GM23248 (cell line): ENCODE measurements around the gene OGFOD1. TPM values are rescaled to one million over a fixed set of nuclear protein-coding genes. Genes with fewer than 3 reads are reported as not detected.

ENCODE experiments used
- DNase-seq: peaks from one replicate; pipeline ENCODE4 v3.0.0-alpha.2; 2015
- H2AFZ ChIP-seq: fragments of 200-600 bp; sonication (generic); 2 replicates; pipeline ENCODE4 v1.6.1; 2016; ENCODE audit warnings: antibody characterized with exemption
- H3F3A ChIP-seq: fragments of 200-600 bp; sonication (generic); 2 replicates; pipeline ENCODE4 v1.6.1; 2016; ENCODE audit warnings: mild to moderate bottlenecking, antibody characterized with exemption, mixed run types; ENCODE audit not compliant: insufficient read depth
- H3K27ac ChIP-seq: fragments of 200-600 bp; sonication (generic); 2 replicates; pipeline ENCODE4 v1.5.1; 2016; ENCODE audit warnings: mild to moderate bottlenecking
- H3K27me3 ChIP-seq: fragments of 200-600 bp; sonication (generic); replicated peaks from 2 replicates; pipeline ENCODE4 v1.6.1; 2016; ENCODE audit warnings: mild to moderate bottlenecking; ENCODE audit not compliant: insufficient read depth
- H3K36me3 ChIP-seq: fragments of 200-600 bp; sonication (generic); 2 replicates; pipeline ENCODE4 v1.6.1; 2016; ENCODE audit warnings: low read depth, mild to moderate bottlenecking
- H3K4me1 ChIP-seq: fragments of 200-600 bp; sonication (generic); 2 replicates; pipeline ENCODE4 v1.6.1; 2016; ENCODE audit warnings: mild to moderate bottlenecking; ENCODE audit not compliant: insufficient read depth
- H3K4me2 ChIP-seq: fragments of 200-600 bp; sonication (generic); one replicate; pipeline ENCODE4 v1.6.1; 2016; ENCODE audit warnings: mild to moderate bottlenecking; ENCODE audit not compliant: unreplicated experiment
- H3K4me3 ChIP-seq: fragments of 200-600 bp; sonication (generic); 2 replicates; pipeline ENCODE4 v1.5.1; 2016; ENCODE audit warnings: mild to moderate bottlenecking
- H3K79me2 ChIP-seq: fragments of 200-600 bp; sonication (generic); 2 replicates; pipeline ENCODE4 v1.6.1; 2016; ENCODE audit warnings: mild to moderate bottlenecking; ENCODE audit not compliant: insufficient read depth
- H3K9ac ChIP-seq: fragments of 200-600 bp; sonication (generic); 2 replicates; pipeline ENCODE4 v1.6.1; 2016; ENCODE audit warnings: mild to moderate bottlenecking
- H3K9me2 ChIP-seq: fragments of 200-600 bp; sonication (generic); 2 replicates; pipeline ENCODE4 v1.6.1; 2016; ENCODE audit warnings: mixed run types, mild to moderate bottlenecking, moderate library complexity; ENCODE audit not compliant: insufficient read depth
- H3K9me3 ChIP-seq: fragments of 200-600 bp; sonication (generic); one replicate; pipeline ENCODE4 v1.6.1; 2017; ENCODE audit warnings: low read depth
- H4K20me1 ChIP-seq: fragments of 200-600 bp; sonication (generic); 2 replicates; pipeline ENCODE4 v1.6.0; 2016; ENCODE audit not compliant: insufficient read depth
- EZH2 ChIP-seq: fragments of 200-600 bp; sonication (generic); IDR thresholded peaks from 2 replicates; pipeline ENCODE4 v1.6.1; 2018; ENCODE audit warnings: antibody characterized with exemption, mild to moderate bottlenecking; ENCODE audit not compliant: insufficient read depth, poor library complexity, severe bottlenecking
- EZH2phosphoT487 ChIP-seq: fragments of 200-600 bp; sonication (generic); IDR thresholded peaks from 2 replicates; pipeline ENCODE4 v1.6.1; 2018; ENCODE audit warnings: antibody characterized with exemption, moderate library complexity, mild to moderate bottlenecking, low read depth; ENCODE audit not compliant: insufficient read depth
- WGBS, 2 experiments: methylation state at CpG; one replicate each; pipeline ENCODE4 v1.1.6; 2015 to 2017; ENCODE audit warnings: low lambda C conversion rate in 2 of 2, low coverage in 1 of 2; ENCODE audit errors: missing lambda C conversion rate in 2 of 2; 5-methylcytosine and 5-hydroxymethylcytosine counted together
- in situ Hi-C: fragments of 300-500 bp; cut with MboI; formaldehyde crosslinking; loops from 2 replicates; pipeline ENCODE4 v1.15.0; 2020
- polyA plus RNA-seq: library from polyadenylated mRNA; unstranded; fragments of >200 nt; fragmentation: Nextera tagmentation; extraction: Ambion mirVana; gene quantifications from 2 replicates; pipeline ENCODE4 v1.2.1, GENCODE V29; 2016
- total RNA-seq: library from RNA; depleted of rRNA; stranded (reverse); fragments of >200 nt; shearing (Covaris generic); gene quantifications from 2 replicates; pipeline ENCODE4 v1.2.3, GENCODE V29; 2014

The OGFOD1 gene
- total and polyA plus RNA-seq, 2 experiments from 2014 or later: 59.1 to 101 TPM

GRCh38 chr16:56411123-56411522, 40.2 kb upstream of the OGFOD1 start:
- H3K9me3 ChIP-seq: no peaks in the 10 kb centered on the region
- H3F3A ChIP-seq: 0 out of 2 replicates have a peak, but pooled peaks cover 7% of the 10 kb centered on the region
- in situ Hi-C loops: no loop called here
- peaks cover 27% of the 10 kb centered on the region for H3K36me3 ChIP-seq
- H3K27me3 ChIP-seq: no peaks in the 10 kb centered on the region
- no peak for DNase-seq
- no peak overlapping the region for H3K4me2 ChIP-seq
- H3K79me2 ChIP-seq: peaks cover 64% of the 10 kb centered on the region
- H3K9me2 ChIP-seq: no peaks in the 10 kb centered on the region
- TF ChIP-seq EZH2 (no peak), EZH2phosphoT487 (no peak)
- WGBS, 2 experiments: 97 to 100% methylated on average over 5 of the region's 5 CpGs
- H4K20me1 ChIP-seq: 0 out of 2 replicates have a peak, but pooled peaks cover 4% of the 10 kb centered on the region
- H3K9ac ChIP-seq: no peak overlapping the region
- no peak overlapping the region for H3K4me3 ChIP-seq
- H3K4me1 ChIP-seq: peaks cover 9% of the 10 kb centered on the region; the same call in 1 of the 2 replicates
- H3K27ac ChIP-seq: no peak overlapping the region
- no peak overlapping the region for H2AFZ ChIP-seq

DNA sequence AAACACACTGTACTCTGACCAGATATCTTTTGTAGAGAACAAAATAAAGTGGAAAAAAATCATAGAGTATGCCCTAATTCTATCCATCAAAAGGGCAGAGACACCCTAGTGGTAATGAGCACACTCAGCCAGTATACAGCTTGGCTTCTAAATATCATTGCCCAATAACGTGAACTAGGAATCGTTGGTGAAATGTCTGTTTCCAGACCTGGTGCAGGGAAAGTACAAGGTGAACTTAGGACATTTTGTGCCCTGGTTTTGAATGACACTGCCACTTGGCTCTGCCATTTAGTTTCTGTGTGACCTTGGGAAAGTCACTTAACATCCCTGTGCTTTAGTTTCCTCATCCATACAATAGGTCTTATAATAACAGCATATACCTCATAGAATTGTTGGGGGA, 39.7 kb upstream of the OGFOD1 start:
- Histone ChIP-seq H3K27me3 (no peaks in the 10 kb centered on the region), H3K36me3 (peaks cover 27% of the 10 kb centered on the region)
- in situ Hi-C loops: no loop called here

GRCh38 chr16:56413381-56413780, 38.0 kb upstream of the OGFOD1 start:
- Histone ChIP-seq H3K79me2 (peaks cover 83% of the 10 kb centered on the region), H3K36me3 (peaks cover 20% of the 10 kb centered on the region), H3K27me3 (no peaks in the 10 kb centered on the region), H3K9me3 (no peaks in the 10 kb centered on the region), H2AFZ (no peak overlapping the region), H3K4me1 (peaks cover 9% of the 10 kb centered on the region; the same call in 1 of the 2 replicates), H4K20me1 (0 out of 2 replicates have a peak, but pooled peaks cover 10% of the 10 kb centered on the region), H3K4me3 (no peak overlapping the region), H3K27ac (no peak overlapping the region), H3F3A (0 out of 2 replicates have a peak, but pooled peaks cover 7% of the 10 kb centered on the region), H3K9ac (no peak overlapping the region), H3K9me2 (no peaks in the 10 kb centered on the region), H3K4me2 (no peak overlapping the region)
- no peak for TF ChIP-seq EZH2
- no peak for TF ChIP-seq EZH2phosphoT487
- 91 to 92% methylated on average over 5 of the region's 5 CpGs for WGBS, 2 experiments
- DNase-seq: no peak
- in situ Hi-C loops: no loop called here

More for the DNA sequence above, 39.7 kb upstream of the OGFOD1 start:
- Histone ChIP-seq H4K20me1 (0 out of 2 replicates have a peak, but pooled peaks cover 4% of the 10 kb centered on the region), H3K27ac (no peak overlapping the region), H3K9me3 (no peaks in the 10 kb centered on the region), H3K4me1 (peaks cover 9% of the 10 kb centered on the region; the same call in 1 of the 2 replicates), H3K79me2 (peaks cover 69% of the 10 kb centered on the region), H3K9ac (no peak overlapping the region), H3K4me3 (no peak overlapping the region), H3K9me2 (no peaks in the 10 kb centered on the region), H3F3A (0 out of 2 replicates have a peak, but pooled peaks cover 7% of the 10 kb centered on the region), H2AFZ (no peak overlapping the region), H3K4me2 (no peak overlapping the region)
- no peak for DNase-seq
- TF ChIP-seq EZH2 (no peak), EZH2phosphoT487 (no peak)
- WGBS, 2 experiments: 94 to 98% methylated on average over 2 of the region's 2 CpGs

DNA sequence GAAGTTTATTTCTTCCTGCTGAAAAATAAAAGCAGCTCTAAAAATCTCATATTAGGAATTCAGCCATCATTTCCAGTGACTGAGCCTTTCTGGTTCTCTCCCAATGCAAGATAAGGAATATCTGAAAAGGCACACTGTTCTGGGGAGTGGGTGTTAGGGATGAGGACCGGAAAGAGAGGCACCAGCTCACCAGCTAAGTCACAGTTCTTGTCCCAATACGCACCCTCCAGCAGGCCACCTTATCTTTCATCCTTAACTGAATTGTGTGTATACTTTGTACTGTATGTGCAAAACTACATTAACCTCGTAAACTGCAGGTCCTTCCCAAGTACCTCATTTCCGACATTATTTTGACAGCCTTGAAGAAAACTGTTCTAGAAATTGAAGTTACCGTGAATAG, 37.0 kb upstream of the OGFOD1 start:
- Histone ChIP-seq H3K4me1 (peaks cover 7% of the 10 kb centered on the region), H3K79me2 (peaks cover 93% of the 10 kb centered on the region), H3F3A (no peaks in the 10 kb centered on the region), H3K9ac (no peak overlapping the region), H3K4me3 (no peak overlapping the region), H4K20me1 (0 out of 2 replicates have a peak, but pooled peaks cover 10% of the 10 kb centered on the region), H3K36me3 (peaks cover 14% of the 10 kb centered on the region; the same call in 1 of the 2 replicates), H3K4me2 (no peak overlapping the region), H3K9me2 (no peaks in the 10 kb centered on the region), H3K9me3 (no peaks in the 10 kb centered on the region), H2AFZ (no peak overlapping the region), H3K27me3 (no peaks in the 10 kb centered on the region), H3K27ac (no peak overlapping the region)
- DNase-seq: no peak
- WGBS, 2 experiments: 96 to 98% methylated on average over 5 of the region's 5 CpGs
- TF ChIP-seq EZH2phosphoT487 (no peak), EZH2 (no peak)
- in situ Hi-C loops: no loop called here
